GM12878 (cell line): Measurements from ENCODE around the gene SEC62. TPM values are rescaled to one million over a fixed set of nuclear protein-coding genes. Genes with fewer than 3 reads are reported as not detected.

Source experiments
- ATAC-seq: fragments of 200-7000 bp; cut with Tn5 transposase; 3 replicates; pipeline ENCODE4 v1.9.1; 2020; ENCODE audit warnings: mild to moderate bottlenecking, moderate library complexity
- Bru-seq: library from RNA; stranded (reverse); fragments of 400-500 nt; gene quantifications from one replicate; lab custom pipeline; 2021; lab: Mats Ljungman, UMichigan
- BruChase-seq, 2 experiments: library from RNA; stranded (reverse); fragments of 400-500 nt; gene quantifications; one replicate each; lab custom pipeline; 2021; lab: Mats Ljungman, UMichigan
- BruUV-seq: library from RNA; stranded (reverse); fragments of 400-500 nt; replicated peaks from 2 replicates; lab custom pipeline; 2021; lab: Mats Ljungman, UMichigan
- CTCF ChIA-PET: fragments of 300-600 bp; sonication (Branson Sonifier 250); formaldehyde crosslinking; extraction: SDS; loops from one replicate; lab custom pipeline; 2021; ENCODE audit warnings: inconsistent platforms; lab: Yijun Ruan, JAX
- POLR2A ChIA-PET: fragments of 350-600 bp; formaldehyde crosslinking; extraction: SDS; loops from one replicate; lab custom pipeline; 2021; ENCODE audit warnings: inconsistent platforms; lab: Charles Lee
- RAD21 ChIA-PET: fragments of 300-600 bp; sonication (Branson Sonifier 250); formaldehyde crosslinking; loops from one replicate; lab custom pipeline; 2023; ENCODE audit warnings: antibody characterized with exemption; ENCODE audit not compliant: unreplicated experiment; lab: Charles Lee
- SMC1A ChIA-PET: fragments of 300-600 bp; sonication (Branson Sonifier 250); formaldehyde crosslinking; loops from one replicate; lab custom pipeline; 2023; ENCODE audit not compliant: unreplicated experiment, uncharacterized antibody; lab: Charles Lee
- DNase-seq: peaks from one replicate; pipeline ENCODE4 v3.0.0-alpha.2; 2011; ENCODE audit warnings: low read depth, low spot score
- FAIRE-seq: peaks from 3 replicates; lab custom pipeline; 2011; peaks lifted over from hg19 to GRCh38; lab: Jason Lieb, UNC
- H2AFZ ChIP-seq: 2 replicates; pipeline ENCODE4 v1.6.0; 2011; ENCODE audit warnings: low read depth, low read length, control low read depth; ENCODE audit not compliant: control insufficient read depth
- H3K27ac ChIP-seq: 2 replicates; pipeline ENCODE4 v1.5.1; 2011; ENCODE audit warnings: control low read depth; ENCODE audit not compliant: control insufficient read depth, insufficient read depth
- H3K27me3 ChIP-seq, 2 experiments: replicated peaks in 1 of 2; 2 replicates each; pipeline versions ENCODE4 v1.6.0 to v1.6.1; 2011; ENCODE audit warnings: low read length in 1 of 2; ENCODE audit not compliant: control insufficient read depth in 2 of 2, insufficient read depth in 2 of 2
- H3K36me3 ChIP-seq, 2 experiments: 2 replicates each; pipeline ENCODE4 v1.5.1; 2011; ENCODE audit warnings: low read length in 1 of 2; ENCODE audit not compliant: control insufficient read depth in 2 of 2, insufficient read depth in 2 of 2
- H3K4me1 ChIP-seq: 2 replicates; pipeline ENCODE4 v1.6.1; 2011; ENCODE audit warnings: mild to moderate bottlenecking, low read length, moderate library complexity, mixed read lengths; ENCODE audit not compliant: control insufficient read depth, insufficient read depth
- H3K4me2 ChIP-seq: 2 replicates; pipeline ENCODE4 v1.6.0; 2011; ENCODE audit warnings: control low read depth; ENCODE audit not compliant: control insufficient read depth, insufficient read depth
- H3K4me3 ChIP-seq: fragments of 200-600 bp; sonication (generic); 2 replicates; pipeline ENCODE4 v1.5.1; 2016
- H3K79me2 ChIP-seq: 2 replicates; pipeline ENCODE4 v1.6.0; 2011; ENCODE audit warnings: low read length; ENCODE audit not compliant: control insufficient read depth, insufficient read depth
- H3K9ac ChIP-seq: 2 replicates; pipeline ENCODE4 v1.8.0; 2011; ENCODE audit warnings: low read length, control low read depth, mixed read lengths; ENCODE audit not compliant: control insufficient read depth, insufficient read depth
- H3K9me3 ChIP-seq: replicated peaks from 3 replicates; pipeline ENCODE4 v1.5.1; 2011; ENCODE audit warnings: mild to moderate bottlenecking, low read length; ENCODE audit not compliant: control insufficient read depth, insufficient read depth
- H4K20me1 ChIP-seq: 2 replicates; pipeline ENCODE4 v1.6.0; 2011; ENCODE audit not compliant: control insufficient read depth, insufficient read depth
- EP300 ChIP-seq, 2 experiments: fragments of 150-350 bp in 1 of 2; IDR thresholded peaks; 2 replicates each; pipeline ENCODE4 v1.6.1; 2011 to 2012; ENCODE audit warnings: low read depth in 2 of 2, low read length in 2 of 2, borderline replicate concordance in 1 of 2, improper control_type of control experiment in 1 of 2, inconsistent platforms in 1 of 2; ENCODE audit not compliant: control insufficient read depth in 1 of 2
- FOS ChIP-seq: IDR thresholded peaks from 3 replicates; pipeline ENCODE4 v1.6.1; 2011; ENCODE audit warnings: borderline replicate concordance; ENCODE audit not compliant: insufficient read length; ENCODE audit errors: extremely low read depth
- FOXM1 ChIP-seq: IDR thresholded peaks from 2 replicates; pipeline ENCODE4 v1.6.1; 2012; ENCODE audit warnings: low read depth, mild to moderate bottlenecking, inconsistent platforms, low read length, moderate library complexity
- HSF1 ChIP-seq: fragments of 150-350 bp; IDR thresholded peaks from 2 replicates; pipeline ENCODE4 v1.6.1; 2014; ENCODE audit warnings: mild to moderate bottlenecking, low read depth, low read length
- MXI1 ChIP-seq: fragments of 150-350 bp; IDR thresholded peaks from 2 replicates; pipeline ENCODE4 v1.6.1; 2011; ENCODE audit warnings: low read depth, mild to moderate bottlenecking, inconsistent platforms, low read length, improper control_type of control experiment
- PML ChIP-seq: IDR thresholded peaks from 2 replicates; pipeline ENCODE4 v1.6.1; 2012; ENCODE audit warnings: low read length, inconsistent platforms
- RELB ChIP-seq: fragments of 450-650 bp; IDR thresholded peaks from 2 replicates; pipeline ENCODE4 v1.6.1; 2017; ENCODE audit warnings: low read depth, mild to moderate bottlenecking, moderate library complexity
- SREBF1 ChIP-seq: IDR thresholded peaks from 2 replicates; pipeline ENCODE4 v1.6.1; 2012; ENCODE audit warnings: mild to moderate bottlenecking, low read length
- USF2 ChIP-seq: IDR thresholded peaks from 2 replicates; pipeline ENCODE4 v1.6.1; 2011; ENCODE audit warnings: low read depth, low read length, improper control_type of control experiment, borderline replicate concordance
- ZNF217 ChIP-seq: fragments of 450-650 bp; IDR thresholded peaks from 2 replicates; pipeline ENCODE4 v1.6.1; 2017; ENCODE audit warnings: antibody characterized with exemption, mild to moderate bottlenecking
- ZNF274 ChIP-seq: IDR thresholded peaks from one replicate; pipeline ENCODE4 v1.8.0; 2011; ENCODE audit not compliant: insufficient read length, insufficient read depth
- WGBS: methylation state at CpG from one replicate; pipeline ENCODE4 v1.1.6; 2016; ENCODE audit warnings: low lambda C conversion rate; ENCODE audit not compliant: insufficient replicate concordance, insufficient coverage; ENCODE audit errors: missing lambda C conversion rate; 5-methylcytosine and 5-hydroxymethylcytosine counted together
- in situ Hi-C: fragments of 300-500 bp; cut with MboI; formaldehyde crosslinking; loops from 9 replicates; pipeline ENCODE4 v1.14.3; 2018; ENCODE audit warnings: mixed read lengths
- intact Hi-C: fragments of 100-400 bp; cut with micrococcal nuclease; formaldehyde crosslinking; loops from one replicate; pipeline ENCODE4 v1.14.2; 2022; ENCODE audit not compliant: unreplicated experiment
- long read RNA-seq, 2 experiments: library from polyadenylated mRNA; unstranded; transcript quantifications; one replicate each; pipeline ENCODE4 v2.0.0, GENCODE V29; 2019 to 2020
- polyA minus RNA-seq, 3 experiments: library from RNA; depleted of rRNA, polyadenylated mRNA; stranded (reverse); fragments of >200 nt; gene quantifications; 2 replicates each; pipeline ENCODE4 v1.2.3, GENCODE V29; 2011
- polyA plus RNA-seq, 11 experiments: library from polyadenylated mRNA; depleted of rRNA in 4 of 11; unstranded in 6 of 11; stranded (reverse) in 5 of 11; fragments of >200 nt; fragmentation: Nextera tagmentation in 4 of 11; fragmentation: Illumina TruSeq in 1 of 11; extraction: Ambion mirVana in 4 of 11; extraction: Trizol in 1 of 11; gene quantifications; 1 replicate in 1 of 11; 2 replicates in 10 of 11; pipeline versions ENCODE4 v1.2.1 to v1.2.3, GENCODE V29; 2011 to 2016; ENCODE audit warnings: inconsistent platforms in 2 of 11, missing spikeins in 2 of 11, low read depth in 1 of 11
- total RNA-seq, 4 experiments: library from RNA; depleted of rRNA in 3 of 4; stranded (reverse); fragments of >200 nt in 3 of 4; fragmentation: Illumina TruSeq in 1 of 4; extraction: Trizol in 1 of 4; gene quantifications; 2 replicates each; pipeline versions ENCODE4 v1.2.1 to v1.2.3, GENCODE V29; 2013 to 2021

SEC62 gene
- total RNA-seq (2013; cell fraction: nucleolus; rRNA removed), result 42.3 and 54.8 TPM in 2 replicates
- 25.6 and 34.1 TPM in 2 replicates for total RNA-seq (2014; rRNA removed)
- total RNA-seq (2014; rRNA removed; fragmentation: Illumina TruSeq; extraction: Trizol), result 60.8 and 70.3 TPM in 2 replicates
- total RNA-seq (2021), result 68.8 and 74.6 TPM in 2 replicates
- polyA plus RNA-seq (2011; ENCODE audit: low read depth), result 57.4 TPM
- 59.6 and 64.3 TPM in 2 replicates for polyA plus RNA-seq (2011; rRNA removed)
- 21.2 and 33.9 TPM in 2 replicates for polyA plus RNA-seq (2011; cell fraction: cytosol; rRNA removed)
- polyA plus RNA-seq (2011; cell fraction: nucleus; rRNA removed), result 18.1 and 22.6 TPM in 2 replicates
- 86.6 and 176 TPM in 2 replicates for polyA plus RNA-seq (2012)
- polyA plus RNA-seq (2014; fragmentation: Illumina TruSeq; extraction: Trizol), result 115 and 146 TPM in 2 replicates
- polyA plus RNA-seq (2014; fragmentation: Nextera tagmentation; extraction: Ambion mirVana), result 100 to 1,000 TPM; 252 to 270 TPM
- 44.1 and 45.5 TPM in 2 replicates for polyA plus RNA-seq (2014; rRNA removed)
- 100 to 1,000 TPM; 160 to 165 TPM for polyA plus RNA-seq (2016; fragmentation: Nextera tagmentation; extraction: Ambion mirVana)
- polyA minus RNA-seq (2011; rRNA and poly(A)+ RNA removed), result 71.9 and 81.5 TPM in 2 replicates
- 9.6 and 15.8 TPM in 2 replicates for polyA minus RNA-seq (2011; cell fraction: cytosol; rRNA and poly(A)+ RNA removed)
- 12.2 and 15.9 TPM in 2 replicates for polyA minus RNA-seq (2011; cell fraction: nucleus; rRNA and poly(A)+ RNA removed)
- percentile 94 among the genes with signal in this experiment for Bru-seq, nascent RNA
- BruChase-seq, experiment 1, labeled RNA remaining after a 6-hour chase, result percentile 90 among the genes with signal in this experiment
- BruChase-seq, experiment 2, labeled RNA remaining after a 2-hour chase, result percentile 94 among the genes with signal in this experiment
- long read RNA-seq, experiment 1, full-length matches to known transcripts, result 16 of 59 reads
- long read RNA-seq, experiment 1, partial matches to known transcripts, result 43 of 59 reads
- long read RNA-seq, experiment 1, other reads (novel, unspliced or antisense), result 0 of 59 reads
- long read RNA-seq, experiment 2, full-length matches to known transcripts, result 6 of 79 reads
- long read RNA-seq, experiment 2, partial matches to known transcripts, result 62 of 79 reads
- long read RNA-seq, experiment 2, other reads (novel, unspliced or antisense), result 11 of 79 reads

- Histone ChIP-seq H2AFZ (peak within 1 kb of the TSS; percentile 87), H3K4me1 (peaks cover 7% of the 10 kb centered on the region; the same call in 1 of the 2 replicates), H4K20me1 (no peaks in the 10 kb centered on the region; the same call in 1 of the 2 replicates), H3K36me3 (0 out of 4 replicates have a peak, but pooled peaks cover 0 to 2% of the 10 kb centered on the region in 2 experiments), H3K9ac (peak within 1 kb of the TSS; percentile 85), H3K27ac (peak within 1 kb of the TSS; percentile 91), H3K79me2 (peaks cover 62% of the 10 kb centered on the region), H3K4me3 (peak within 1 kb of the TSS; percentile 79), H3K9me3 (no peaks in the 10 kb centered on the region; the same call in 2 of the 3 replicates), H3K27me3 (no peaks in the 10 kb centered on the region), H3K4me2 (peak within 1 kb of the TSS; percentile 98)
- ChIA-PET SMC1A (interaction anchor here (0.6 to 9.1 kb wide), 20 partner anchors 8 to 130 kb away, joined by 3 to 174 read pairs (median 4); no protein-coding TSS in a partner anchor), RAD21 (interaction anchor here (0.7 to 8.3 kb wide), 16 partner anchors 12 to 204 kb away, joined by 3 to 123 read pairs (median 4); no protein-coding TSS in a partner anchor), POLR2A (interaction anchor here (0.8 to 5.8 kb wide), 8 partner anchors 11 to 197 kb away, joined by 3 to 37 read pairs (median 8); partner anchors contain the start of gene ACTRT3), CTCF (interaction anchor here (0.5 to 6.6 kb wide), 26 partner anchors 8 to 209 kb away, joined by 3 to 81 read pairs (median 5); no protein-coding TSS in a partner anchor)
- DNase-seq (peak; percentile 65), ATAC-seq (peak; percentile 89), FAIRE-seq (peak; percentile 80)
- in situ Hi-C loops, result no loop called here
- intact Hi-C loops, result loop anchor here (1.0 to 5.0 kb wide), 4 partner anchors 21 to 204 kb away; no protein-coding TSS in a partner anchor
- 1% methylated on average over 35 of the region's 37 CpGs for WGBS
- BruUV-seq, result no TSS peak
- 0 out of 2 replicates have a peak, but pooled peaks have one; percentile 73 for TF ChIP-seq FOXM1
- TF ChIP-seq FOS, result no peak
- TF ChIP-seq ZNF217, result no peak
- peak; percentile 96 for TF ChIP-seq PML
- TF ChIP-seq EP300 (IDR thresholded peaks at IDR 0.05; ENCODE audit: borderline replicate concordance in 1 of 2, control insufficient read depth in 1 of 2, low read depth in 2 of 2, low read length in 2 of 2), result no peak; a peak in 1 of 4 replicates
- TF ChIP-seq ZNF274, result no peak
- TF ChIP-seq USF2, result no peak
- peak; percentile 74 for TF ChIP-seq RELB
- no peak for TF ChIP-seq SREBF1
- TF ChIP-seq HSF1, result 0 out of 2 replicates have a peak, but pooled peaks have one; percentile 22
- peak; percentile 8; the same call in 1 of the 2 replicates for TF ChIP-seq MXI1
Measured at GRCh38 chr3:169966428-169966950, at the start of gene SEC62. TSS of gene SEC62 (plus strand) at chr3:169966807. CDS start at chr3:169966823, 16 bp downstream.
